Measurements from ENCODE around the gene PTPRN2. TPM values are rescaled to one million over a fixed set of nuclear protein-coding genes. Genes with fewer than 3 reads are reported as not detected.

PTPRN2 gene
- polyA plus RNA-seq, 1 of the 3 experiments (the other 2 are of a cell fraction): 4.0 TPM

DNA sequence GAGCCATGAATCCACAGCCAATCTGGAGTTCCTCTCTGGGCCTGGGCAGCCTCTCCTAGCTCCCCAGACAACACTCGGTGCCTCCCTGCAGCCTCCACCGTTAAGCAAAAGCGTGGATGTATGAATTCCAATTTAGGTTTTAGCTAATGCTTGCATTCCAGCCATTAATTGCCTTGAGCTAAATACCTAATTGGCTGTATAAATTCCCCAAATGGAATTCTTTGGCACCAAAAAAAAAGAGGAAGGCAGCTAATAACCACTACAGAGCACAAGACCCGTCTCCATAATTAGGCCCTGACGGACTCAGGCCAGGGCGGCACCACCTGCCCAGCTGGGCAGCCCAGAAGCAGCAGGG is 140.5 kb downstream of the PTPRN2 start (continued):
- TF ChIP-seq, protein P1, sequence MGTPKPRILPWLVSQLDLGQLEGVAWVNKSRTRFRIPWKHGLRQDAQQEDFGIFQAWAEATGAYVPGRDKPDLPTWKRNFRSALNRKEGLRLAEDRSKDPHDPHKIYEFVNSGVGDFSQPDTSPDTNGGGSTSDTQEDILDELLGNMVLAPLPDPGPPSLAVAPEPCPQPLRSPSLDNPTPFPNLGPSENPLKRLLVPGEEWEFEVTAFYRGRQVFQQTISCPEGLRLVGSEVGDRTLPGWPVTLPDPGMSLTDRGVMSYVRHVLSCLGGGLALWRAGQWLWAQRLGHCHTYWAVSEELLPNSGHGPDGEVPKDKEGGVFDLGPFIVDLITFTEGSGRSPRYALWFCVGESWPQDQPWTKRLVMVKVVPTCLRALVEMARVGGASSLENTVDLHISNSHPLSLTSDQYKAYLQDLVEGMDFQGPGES (IDR thresholded peaks at IDR 0.05; ENCODE audit: low read depth, low read length): no peak
- TF ChIP-seq GABPA (IDR thresholded peaks at IDR 0.05; ENCODE audit: low read depth): no peak

DNA sequence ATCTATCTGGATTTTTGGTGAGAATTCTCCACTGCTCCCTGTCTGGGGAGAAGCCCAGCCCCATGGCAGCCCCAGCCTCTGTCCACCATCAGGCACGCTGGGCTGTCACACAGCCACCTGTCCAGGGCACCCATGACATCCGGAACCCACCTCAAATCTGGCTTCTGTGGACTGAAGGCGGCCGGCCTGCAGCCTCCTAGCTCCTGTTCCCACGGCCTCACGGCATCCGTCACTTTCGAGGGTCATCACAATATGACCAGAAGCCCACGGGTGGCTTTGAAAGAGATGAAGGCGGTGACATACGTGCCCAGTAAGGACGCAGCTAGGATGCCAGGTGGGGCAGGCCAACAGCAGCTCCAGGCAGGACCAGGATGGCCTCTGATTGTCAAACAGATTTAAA is 140.9 kb downstream of the PTPRN2 start:
- Histone ChIP-seq H3K27ac (ENCODE audit: low read depth in 2 of 2, low read length in 1 of 2) (no peak overlapping the region; a peak in 1 of 4 replicates), H3K36me3 (replicated peaks in 1 of 2; ENCODE audit: control insufficient read depth in 1 of 2, insufficient read depth in 2 of 2, low read length in 1 of 2) (no peaks in the 10 kb centered on the region), H3K79me2 (ENCODE audit: insufficient read depth) (no peaks in the 10 kb centered on the region), H3K4me2 (no peak overlapping the region), H4K20me1 (ENCODE audit: insufficient read depth) (no peaks in the 10 kb centered on the region), H3K9me2 (no peaks in the 10 kb centered on the region), H3K9ac (no peak overlapping the region), H3K4me1 (ENCODE audit: control insufficient read depth in 1 of 2, insufficient read depth in 2 of 2, low read depth in 1 of 2, low read length in 1 of 2) (peaks cover 0 to 26% of the 10 kb centered on the region in 2 experiments; a peak in 1 of 4 replicates), H3K27me3 (ENCODE audit: insufficient read depth) (no peaks in the 10 kb centered on the region), H3K9me3 (no peaks in the 10 kb centered on the region), H2AFZ (ENCODE audit: low read depth) (no peak overlapping the region), H3K4me3 (ENCODE audit: low read depth in 2 of 2, low read length in 1 of 2) (no peak overlapping the region), H3F3A (replicated peaks; ENCODE audit: insufficient read depth) (no peaks in the 10 kb centered on the region)
- TF ChIP-seq RAD21 (IDR thresholded peaks at IDR 0.05; ENCODE audit: low read length) (no peak), FOXM1 (IDR thresholded peaks at IDR 0.05; ENCODE audit: low read depth) (no peak), JUND (IDR thresholded peaks at IDR 0.05) (no peak), EP300 (IDR thresholded peaks at IDR 0.05; ENCODE audit: borderline replicate concordance in 1 of 2, low read depth in 1 of 2, low read length in 1 of 2) (no peak)
- no peak for DNase-seq
- 58% methylated on average over 12 of the region's 12 CpGs for WGBS (ENCODE audit: low lambda C conversion rate)
- POLR2A ChIA-PET: interaction anchor here (1.3 kb wide), 1 partner anchor 17 kb away, joined by 3 read pairs; no protein-coding TSS in a partner anchor
- CTCF ChIA-PET: interaction anchor here (1.2 to 2.8 kb wide), 2 partner anchors 25 to 126 kb away, joined by 4 to 8 read pairs; no protein-coding TSS in a partner anchor

DNA sequence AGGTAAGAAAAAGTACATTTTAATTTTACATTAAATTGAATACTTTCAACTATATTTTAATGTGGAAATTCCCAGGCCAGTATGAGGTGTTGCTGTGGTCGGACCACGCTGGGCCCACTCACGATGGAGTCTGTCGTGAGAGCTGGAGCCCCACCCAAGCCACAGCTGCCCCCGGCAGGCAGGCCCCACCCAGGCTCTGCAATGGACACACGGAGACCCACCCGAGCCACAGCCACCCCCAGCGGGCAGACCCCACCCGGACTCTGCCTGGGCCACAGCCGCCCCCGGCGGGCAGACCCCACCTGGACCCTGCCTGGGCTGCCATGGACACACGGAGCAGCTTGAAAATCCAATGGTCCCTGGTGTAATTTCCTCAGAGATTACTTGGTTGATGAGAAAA is 141.3 kb downstream of the PTPRN2 start:
- Histone ChIP-seq H2AFZ (ENCODE audit: low read depth) (no peak overlapping the region), H3F3A (replicated peaks; ENCODE audit: insufficient read depth) (no peaks in the 10 kb centered on the region), H4K20me1 (ENCODE audit: insufficient read depth) (no peaks in the 10 kb centered on the region), H3K4me1 (ENCODE audit: control insufficient read depth in 1 of 2, insufficient read depth in 2 of 2, low read depth in 1 of 2, low read length in 1 of 2) (peaks cover 0 to 26% of the 10 kb centered on the region in 2 experiments; a peak in 1 of 4 replicates), H3K4me2 (no peak overlapping the region), H3K36me3 (replicated peaks in 1 of 2; ENCODE audit: control insufficient read depth in 1 of 2, insufficient read depth in 2 of 2, low read length in 1 of 2) (no peaks in the 10 kb centered on the region), H3K9me2 (no peaks in the 10 kb centered on the region), H3K9ac (no peak overlapping the region), H3K79me2 (ENCODE audit: insufficient read depth) (no peaks in the 10 kb centered on the region), H3K4me3 (ENCODE audit: low read depth in 2 of 2, low read length in 1 of 2) (no peak overlapping the region), H3K9me3 (no peaks in the 10 kb centered on the region), H3K27me3 (ENCODE audit: insufficient read depth) (no peaks in the 10 kb centered on the region), H3K27ac (ENCODE audit: low read depth in 2 of 2, low read length in 1 of 2) (no peak overlapping the region)
- TF ChIP-seq RFX5 (IDR thresholded peaks at IDR 0.05; ENCODE audit: low read length): no peak
- no peak for TF ChIP-seq TAF1 (IDR thresholded peaks at IDR 0.05; ENCODE audit: borderline replicate concordance, low read depth, low read length)
- TF ChIP-seq EZH2phosphoT487 (IDR thresholded peaks at IDR 0.05; ENCODE audit: borderline replicate concordance, low read depth): no peak
- TF ChIP-seq RXRA (IDR thresholded peaks at IDR 0.05; ENCODE audit: borderline replicate concordance, low read depth): no peak
- TF ChIP-seq YY1 (IDR thresholded peaks at IDR 0.05; ENCODE audit: low read depth): no peak
- TF ChIP-seq FOSL2 (IDR thresholded peaks at IDR 0.05; ENCODE audit: borderline replicate concordance, low read depth): no peak
- no peak for TF ChIP-seq SMC3 (IDR thresholded peaks at IDR 0.05; ENCODE audit: low read depth, low read length)
- TF ChIP-seq, protein P2, sequence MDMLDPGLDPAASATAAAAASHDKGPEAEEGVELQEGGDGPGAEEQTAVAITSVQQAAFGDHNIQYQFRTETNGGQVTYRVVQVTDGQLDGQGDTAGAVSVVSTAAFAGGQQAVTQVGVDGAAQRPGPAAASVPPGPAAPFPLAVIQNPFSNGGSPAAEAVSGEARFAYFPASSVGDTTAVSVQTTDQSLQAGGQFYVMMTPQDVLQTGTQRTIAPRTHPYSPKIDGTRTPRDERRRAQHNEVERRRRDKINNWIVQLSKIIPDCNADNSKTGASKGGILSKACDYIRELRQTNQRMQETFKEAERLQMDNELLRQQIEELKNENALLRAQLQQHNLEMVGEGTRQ (IDR thresholded peaks at IDR 0.05; ENCODE audit: borderline replicate concordance, low read depth, low read length): no peak
- TF ChIP-seq, protein P3, sequence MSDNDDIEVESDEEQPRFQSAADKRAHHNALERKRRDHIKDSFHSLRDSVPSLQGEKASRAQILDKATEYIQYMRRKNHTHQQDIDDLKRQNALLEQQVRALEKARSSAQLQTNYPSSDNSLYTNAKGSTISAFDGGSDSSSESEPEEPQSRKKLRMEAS (IDR thresholded peaks at IDR 0.05; ENCODE audit: low read depth): no peak
- TF ChIP-seq, protein P4, sequence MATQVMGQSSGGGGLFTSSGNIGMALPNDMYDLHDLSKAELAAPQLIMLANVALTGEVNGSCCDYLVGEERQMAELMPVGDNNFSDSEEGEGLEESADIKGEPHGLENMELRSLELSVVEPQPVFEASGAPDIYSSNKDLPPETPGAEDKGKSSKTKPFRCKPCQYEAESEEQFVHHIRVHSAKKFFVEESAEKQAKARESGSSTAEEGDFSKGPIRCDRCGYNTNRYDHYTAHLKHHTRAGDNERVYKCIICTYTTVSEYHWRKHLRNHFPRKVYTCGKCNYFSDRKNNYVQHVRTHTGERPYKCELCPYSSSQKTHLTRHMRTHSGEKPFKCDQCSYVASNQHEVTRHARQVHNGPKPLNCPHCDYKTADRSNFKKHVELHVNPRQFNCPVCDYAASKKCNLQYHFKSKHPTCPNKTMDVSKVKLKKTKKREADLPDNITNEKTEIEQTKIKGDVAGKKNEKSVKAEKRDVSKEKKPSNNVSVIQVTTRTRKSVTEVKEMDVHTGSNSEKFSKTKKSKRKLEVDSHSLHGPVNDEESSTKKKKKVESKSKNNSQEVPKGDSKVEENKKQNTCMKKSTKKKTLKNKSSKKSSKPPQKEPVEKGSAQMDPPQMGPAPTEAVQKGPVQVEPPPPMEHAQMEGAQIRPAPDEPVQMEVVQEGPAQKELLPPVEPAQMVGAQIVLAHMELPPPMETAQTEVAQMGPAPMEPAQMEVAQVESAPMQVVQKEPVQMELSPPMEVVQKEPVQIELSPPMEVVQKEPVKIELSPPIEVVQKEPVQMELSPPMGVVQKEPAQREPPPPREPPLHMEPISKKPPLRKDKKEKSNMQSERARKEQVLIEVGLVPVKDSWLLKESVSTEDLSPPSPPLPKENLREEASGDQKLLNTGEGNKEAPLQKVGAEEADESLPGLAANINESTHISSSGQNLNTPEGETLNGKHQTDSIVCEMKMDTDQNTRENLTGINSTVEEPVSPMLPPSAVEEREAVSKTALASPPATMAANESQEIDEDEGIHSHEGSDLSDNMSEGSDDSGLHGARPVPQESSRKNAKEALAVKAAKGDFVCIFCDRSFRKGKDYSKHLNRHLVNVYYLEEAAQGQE (IDR thresholded peaks at IDR 0.05; ENCODE audit: low read depth, low read length): no peak
- 67% methylated on average over 13 of the region's 13 CpGs for WGBS (ENCODE audit: low lambda C conversion rate)
- ChIA-PET CTCF (interaction anchor here (1.2 to 2.8 kb wide), 2 partner anchors 24 to 127 kb away, joined by 4 to 8 read pairs; no protein-coding TSS in a partner anchor), POLR2A (interaction anchor here (1.3 kb wide), 1 partner anchor 17 kb away, joined by 3 read pairs; no protein-coding TSS in a partner anchor)
- DNase-seq: no peak
